ENCODE results near the gene CPB1. TPM values are rescaled to one million over a fixed set of nuclear protein-coding genes. Genes with fewer than 3 reads are reported as not detected.
"Not testable (repeated sequence)": the region's sequence is repeated elsewhere in the genome, so short reads cannot be mapped to it uniquely, and the experiment has no call there.

Gene CPB1
- total RNA-seq, result 11.5 to 16.2 TPM (median 11.9 TPM) in 3 replicates

DNA sequence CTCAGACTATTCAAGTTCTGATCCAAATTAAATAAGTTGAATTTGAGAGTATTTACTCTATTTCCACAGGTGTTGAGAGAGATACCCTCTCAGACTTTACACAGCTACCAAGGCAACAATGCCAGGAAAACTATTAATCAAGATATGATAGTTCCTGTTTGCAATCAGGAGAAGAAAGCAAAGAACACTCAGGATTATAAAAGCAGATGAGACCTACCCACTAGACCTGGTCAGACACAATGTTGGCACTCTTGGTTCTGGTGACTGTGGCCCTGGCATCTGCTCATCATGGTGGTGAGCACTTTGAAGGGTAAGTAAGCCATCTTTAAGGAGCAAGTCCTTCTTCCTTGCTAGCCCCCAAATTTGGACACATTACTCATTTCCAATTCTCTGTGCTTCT, at the start of gene CPB1:
Gene CPB1 (plus strand): TSS at position 227 of the 400 bp plus-strand sequence. CDS start 13 bp downstream, at position 240.
- TF ChIP-seq, protein P1, sequence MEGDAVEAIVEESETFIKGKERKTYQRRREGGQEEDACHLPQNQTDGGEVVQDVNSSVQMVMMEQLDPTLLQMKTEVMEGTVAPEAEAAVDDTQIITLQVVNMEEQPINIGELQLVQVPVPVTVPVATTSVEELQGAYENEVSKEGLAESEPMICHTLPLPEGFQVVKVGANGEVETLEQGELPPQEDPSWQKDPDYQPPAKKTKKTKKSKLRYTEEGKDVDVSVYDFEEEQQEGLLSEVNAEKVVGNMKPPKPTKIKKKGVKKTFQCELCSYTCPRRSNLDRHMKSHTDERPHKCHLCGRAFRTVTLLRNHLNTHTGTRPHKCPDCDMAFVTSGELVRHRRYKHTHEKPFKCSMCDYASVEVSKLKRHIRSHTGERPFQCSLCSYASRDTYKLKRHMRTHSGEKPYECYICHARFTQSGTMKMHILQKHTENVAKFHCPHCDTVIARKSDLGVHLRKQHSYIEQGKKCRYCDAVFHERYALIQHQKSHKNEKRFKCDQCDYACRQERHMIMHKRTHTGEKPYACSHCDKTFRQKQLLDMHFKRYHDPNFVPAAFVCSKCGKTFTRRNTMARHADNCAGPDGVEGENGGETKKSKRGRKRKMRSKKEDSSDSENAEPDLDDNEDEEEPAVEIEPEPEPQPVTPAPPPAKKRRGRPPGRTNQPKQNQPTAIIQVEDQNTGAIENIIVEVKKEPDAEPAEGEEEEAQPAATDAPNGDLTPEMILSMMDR (IDR thresholded peaks at IDR 0.05; ENCODE audit: unreplicated experiment), result no peak

DNA sequence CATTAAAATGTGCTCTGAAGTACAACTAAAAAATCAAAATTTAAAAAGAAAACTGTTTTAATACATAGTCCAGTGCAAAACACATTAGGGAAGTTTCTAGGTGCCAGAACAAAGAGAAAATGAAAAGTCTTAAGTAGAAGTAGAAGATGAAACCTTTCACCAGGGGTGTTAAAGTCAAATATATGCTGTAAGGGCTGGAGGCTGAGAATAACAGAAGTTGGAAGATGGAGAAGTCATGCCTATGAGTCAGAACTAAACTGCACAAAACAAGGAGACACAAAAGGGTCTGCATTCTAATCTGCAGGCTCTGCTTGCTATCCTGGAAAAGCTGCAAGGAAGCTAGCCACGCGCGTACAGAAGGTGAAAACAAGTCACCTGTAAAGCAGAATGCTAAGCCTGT, 48.7 kb upstream of the CPB1 start:
- no peak overlapping the region for H3K27ac Mint-ChIP-seq
- TF ChIP-seq, protein P1 (IDR thresholded peaks at IDR 0.05; ENCODE audit: unreplicated experiment), result no peak
- no peak overlapping the region for H3K4me3 Mint-ChIP-seq
- no peak for DNase-seq (ENCODE audit: low spot score in 2 of 2, unreplicated experiment in 2 of 2)
- peaks cover 6% of the 10 kb centered on the region for H3K27me3 Mint-ChIP-seq (ENCODE audit: low read depth)
- peaks cover 5% of the 10 kb centered on the region for H3K9me3 Mint-ChIP-seq
- no peaks in the 10 kb centered on the region for H3K4me1 Mint-ChIP-seq
- no peaks in the 10 kb centered on the region for H3K36me3 Mint-ChIP-seq

More for the DNA sequence above, at the start of gene CPB1:
- H3K4me3 Mint-ChIP-seq, result no peak within 1 kb of the TSS
- no peaks in the 10 kb centered on the region for H3K36me3 Mint-ChIP-seq
- H3K4me1 Mint-ChIP-seq, result peaks cover 49% of the 10 kb centered on the region
- no peaks in the 10 kb centered on the region for H3K27me3 Mint-ChIP-seq (ENCODE audit: low read depth)
- H3K9me3 Mint-ChIP-seq, result peaks cover 8% of the 10 kb centered on the region
- no peak for DNase-seq (ENCODE audit: low spot score in 2 of 2, unreplicated experiment in 2 of 2)
- H3K27ac Mint-ChIP-seq, result peak within 1 kb of the TSS; percentile 73

DNA sequence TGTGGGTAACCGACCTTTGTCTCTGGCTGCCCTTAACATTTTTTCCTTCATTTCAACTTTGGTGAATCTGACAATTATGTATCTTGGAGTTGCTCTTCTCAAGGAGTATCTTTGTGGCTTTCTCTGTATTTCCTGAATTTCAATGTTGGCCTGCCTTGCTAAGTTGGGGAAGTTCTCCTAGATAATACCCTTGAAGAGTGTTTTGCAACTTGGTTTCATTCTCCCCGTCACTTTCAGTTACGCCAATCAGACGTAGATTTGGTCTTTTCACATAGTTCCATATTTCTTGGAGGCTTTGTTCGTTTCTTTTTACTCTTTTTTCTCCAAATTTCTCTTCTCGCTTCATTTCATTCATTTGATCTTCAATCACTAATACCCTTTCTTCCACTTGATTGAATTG, 42.6 kb upstream of the CPB1 start:
- DNase-seq (ENCODE audit: low spot score in 2 of 2, unreplicated experiment in 2 of 2); H3K27ac Mint-ChIP-seq; H3K27me3 Mint-ChIP-seq (ENCODE audit: low read depth); H3K36me3 Mint-ChIP-seq; H3K4me3 Mint-ChIP-seq: not testable (repeated sequence)
- H3K4me1 Mint-ChIP-seq, result peaks cover 14% of the 10 kb centered on the region
- peaks cover 15% of the 10 kb centered on the region for H3K9me3 Mint-ChIP-seq

DNA sequence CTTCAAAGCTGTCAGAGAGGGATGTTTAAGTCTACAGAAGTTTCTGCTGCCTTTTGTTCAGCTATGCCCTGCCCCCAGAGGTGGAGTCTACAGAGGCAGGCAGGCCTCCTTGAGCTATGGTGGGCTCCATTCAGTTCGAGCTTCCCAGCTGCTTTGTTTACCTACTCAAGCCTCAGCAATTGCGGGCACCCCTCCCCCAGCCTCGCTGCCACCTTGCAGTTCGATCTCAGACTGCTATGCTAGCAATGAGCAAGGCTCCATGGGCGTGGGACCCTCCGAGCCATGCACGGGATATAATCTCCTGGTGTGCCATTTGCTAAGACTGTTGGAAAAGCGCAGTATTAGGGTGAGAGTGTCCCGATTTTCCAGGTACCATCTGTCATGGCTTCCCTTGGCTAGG, 41.5 kb upstream of the CPB1 start:
- H3K9me3 Mint-ChIP-seq, result peaks cover 15% of the 10 kb centered on the region
- not testable (repeated sequence) for H3K27ac Mint-ChIP-seq; H3K4me3 Mint-ChIP-seq; H3K27me3 Mint-ChIP-seq (ENCODE audit: low read depth); DNase-seq (ENCODE audit: low spot score in 2 of 2, unreplicated experiment in 2 of 2); H3K36me3 Mint-ChIP-seq
- H3K4me1 Mint-ChIP-seq, result peaks cover 23% of the 10 kb centered on the region

DNA sequence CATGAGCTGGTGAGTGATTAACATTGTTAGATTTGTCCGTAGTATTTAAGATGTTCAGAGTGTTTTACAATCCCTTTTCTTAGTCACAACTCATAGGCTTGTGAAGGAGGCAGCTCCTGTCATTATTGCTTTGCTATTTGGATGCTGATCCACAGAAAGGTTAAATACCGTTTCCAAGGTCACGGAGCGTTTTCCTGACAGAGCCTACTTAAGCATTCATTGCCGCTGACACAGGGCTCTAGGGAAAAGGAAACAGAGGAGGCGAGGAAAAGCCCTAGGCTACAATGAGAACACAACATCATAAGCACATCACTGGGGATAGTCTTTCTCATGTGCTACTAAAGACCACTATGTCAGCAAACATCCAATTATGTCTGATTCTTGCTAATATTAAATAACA, 38.5 kb upstream of the CPB1 start:
- Mint-ChIP-seq H3K4me1 (peaks cover 38% of the 10 kb centered on the region), H3K4me3 (no peak overlapping the region), H3K27me3 (ENCODE audit: low read depth) (peaks cover 2% of the 10 kb centered on the region), H3K9me3 (peaks cover 10% of the 10 kb centered on the region), H3K27ac (no peak overlapping the region), H3K36me3 (no peaks in the 10 kb centered on the region)
- TF ChIP-seq, protein P1 (IDR thresholded peaks at IDR 0.05; ENCODE audit: unreplicated experiment), result no peak
- no peak for DNase-seq (ENCODE audit: low spot score in 2 of 2, unreplicated experiment in 2 of 2)

DNA sequence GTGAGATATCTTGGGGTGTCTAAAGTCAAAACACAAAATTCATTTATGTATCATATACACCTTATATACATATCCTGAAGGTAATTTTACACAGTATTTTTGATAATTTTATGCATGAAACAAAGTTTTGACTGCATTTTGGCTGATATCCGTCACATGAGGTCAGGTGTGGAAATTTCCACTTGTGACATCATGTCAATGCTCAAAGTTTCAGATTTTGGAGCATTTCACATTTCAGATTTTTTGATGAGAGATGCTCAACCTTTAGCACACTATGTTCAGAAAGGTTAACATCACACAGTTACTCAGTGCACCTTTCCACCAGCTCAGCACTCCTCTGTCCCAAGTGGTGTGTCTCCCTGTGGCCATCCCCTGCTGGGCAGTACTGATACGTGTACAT, 37.7 kb upstream of the CPB1 start:
- Mint-ChIP-seq H3K9me3 (peaks cover 9% of the 10 kb centered on the region), H3K4me1 (peaks cover 40% of the 10 kb centered on the region), H3K27ac (no peak overlapping the region), H3K4me3 (no peak overlapping the region), H3K36me3 (no peaks in the 10 kb centered on the region), H3K27me3 (ENCODE audit: low read depth) (no peaks in the 10 kb centered on the region)
- DNase-seq (ENCODE audit: low spot score in 2 of 2, unreplicated experiment in 2 of 2), result no peak
- TF ChIP-seq, protein P1 (IDR thresholded peaks at IDR 0.05; ENCODE audit: unreplicated experiment), result no peak

DNA sequence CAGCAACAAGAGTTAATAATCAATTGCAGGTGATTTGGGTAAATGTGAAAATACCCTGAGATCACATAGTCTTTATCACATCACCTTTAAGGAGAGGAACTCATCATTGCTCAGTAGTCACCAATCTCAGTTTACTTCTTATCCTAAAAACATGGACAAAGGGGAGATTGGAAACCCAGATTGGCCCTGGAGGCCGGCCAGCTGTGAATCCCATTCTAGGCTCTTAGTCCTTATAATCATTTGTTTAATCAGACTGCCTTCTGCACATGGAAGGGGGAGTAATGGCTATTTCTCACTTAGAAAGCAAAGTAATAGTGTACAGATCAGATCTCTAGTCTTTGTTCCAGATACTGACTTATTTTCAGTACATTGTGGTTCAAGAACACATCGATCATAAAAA, 37.2 kb upstream of the CPB1 start:
- no peak overlapping the region for H3K4me3 Mint-ChIP-seq
- peaks cover 40% of the 10 kb centered on the region for H3K4me1 Mint-ChIP-seq
- H3K27me3 Mint-ChIP-seq (ENCODE audit: low read depth), result no peaks in the 10 kb centered on the region
- no peak for DNase-seq (ENCODE audit: low spot score in 2 of 2, unreplicated experiment in 2 of 2)
- H3K27ac Mint-ChIP-seq, result peak overlapping the region; percentile 43
- no peaks in the 10 kb centered on the region for H3K36me3 Mint-ChIP-seq
- TF ChIP-seq, protein P1 (IDR thresholded peaks at IDR 0.05; ENCODE audit: unreplicated experiment), result no peak
- H3K9me3 Mint-ChIP-seq, result peaks cover 4% of the 10 kb centered on the region
